Measurements from ENCODE around the gene KRT20. TPM values are rescaled to one million over a fixed set of nuclear protein-coding genes. Genes with fewer than 3 reads are reported as not detected.
A peak's percentile ranks its signal among the peaks of the same experiment; 100 is the strongest.

KRT20 gene
- polyA plus RNA-seq, 3 donors = not detected

DNA sequence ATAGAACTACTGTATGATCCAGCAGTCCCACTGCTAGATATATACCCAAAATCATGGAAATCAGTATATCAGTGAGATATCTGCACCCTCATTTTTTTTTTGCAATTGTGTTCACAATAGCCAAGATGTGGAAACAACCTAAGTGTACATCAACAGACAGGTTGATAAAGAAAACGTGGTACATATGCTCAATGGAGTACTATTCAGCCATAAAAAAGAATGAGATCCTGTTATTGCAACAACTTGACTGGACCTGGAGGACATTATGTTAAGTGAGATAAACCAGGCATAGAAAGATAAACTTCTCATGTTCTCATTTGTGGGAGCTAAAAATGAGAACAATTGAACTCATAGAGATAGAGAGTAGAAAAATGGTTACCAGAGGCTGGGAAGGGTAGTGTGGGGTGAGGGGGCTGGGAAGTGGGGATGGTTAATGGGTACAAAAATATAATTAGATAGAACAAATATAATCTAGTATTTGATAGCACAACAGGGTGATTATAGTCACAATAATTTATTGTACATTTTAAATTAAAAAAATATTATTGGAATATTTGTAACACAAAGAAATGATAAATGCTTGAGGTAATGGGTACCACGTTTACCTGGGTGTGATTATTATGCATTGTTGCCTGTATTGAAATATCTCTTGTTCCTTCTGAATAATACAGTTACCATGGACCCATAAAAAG is 54.8 kb downstream of the KRT20 start:
- no peak overlapping the region for H3K4me2 ChIP-seq (replicated peaks; ENCODE audit: extremely low read depth, low read length, poor library complexity, severe bottlenecking)
- no peak overlapping the region for H3K27ac Mint-ChIP-seq
- no peaks in the 10 kb centered on the region for H3K9me3 ChIP-seq (replicated peaks in 1 of 2; ENCODE audit: control insufficient read depth in 1 of 2, insufficient read depth in 1 of 2, low read length in 2 of 2)
- H3K4me1 ChIP-seq (ENCODE audit: control insufficient read depth in 1 of 2, insufficient read depth in 2 of 2, low read length in 2 of 2) = no peaks in the 10 kb centered on the region
- H3K36me3 ChIP-seq (replicated peaks in 1 of 2; ENCODE audit: control insufficient read depth in 1 of 2, insufficient read depth in 2 of 2, low read length in 2 of 2) = no peaks in the 10 kb centered on the region
- H2AFZ ChIP-seq (ENCODE audit: insufficient read depth, low read depth, low read length, poor library complexity, severe bottlenecking) = no peak overlapping the region
- H3K27ac ChIP-seq (ENCODE audit: low read depth in 1 of 2, low read length in 2 of 2) = no peak overlapping the region
- no peaks in the 10 kb centered on the region for H3K4me1 Mint-ChIP-seq
- H3K79me2 ChIP-seq (ENCODE audit: insufficient read depth, low read length) = no peaks in the 10 kb centered on the region
- H3K27me3 ChIP-seq (ENCODE audit: control insufficient read depth in 2 of 2, insufficient read depth in 2 of 2, low read length in 2 of 2) = peaks cover 5 to 8% of the 10 kb centered on the region in 2 donors
- no peak overlapping the region for H3K4me3 Mint-ChIP-seq
- peaks cover 0 to 8% (median 3%) of the 10 kb centered on the region in 7 donors for H3K9me3 Mint-ChIP-seq
- no peaks in the 10 kb centered on the region for H3K36me3 Mint-ChIP-seq
- WGBS (ENCODE audit: insufficient coverage) = no CpG with 5 or more reads among the region's 2 CpGs
- DNase-seq = no peak
- H3K27me3 Mint-ChIP-seq (ENCODE audit: low read depth in 3 of 3) = peaks cover 8 to 17% (median 10%) of the 10 kb centered on the region in 3 donors
- no peak overlapping the region for H3K4me3 ChIP-seq (replicated peaks in 1 of 3; ENCODE audit: low read depth in 2 of 3, low read length in 3 of 3)
- H4K20me1 ChIP-seq (ENCODE audit: insufficient read depth, low read length) = no peaks in the 10 kb centered on the region
- no peak overlapping the region for H3K9ac ChIP-seq (ENCODE audit: insufficient read depth, low read length, poor library complexity, severe bottlenecking)
- intact Hi-C loops (cut with micrococcal nuclease) = no loop called here
- TF ChIP-seq, protein P1, sequence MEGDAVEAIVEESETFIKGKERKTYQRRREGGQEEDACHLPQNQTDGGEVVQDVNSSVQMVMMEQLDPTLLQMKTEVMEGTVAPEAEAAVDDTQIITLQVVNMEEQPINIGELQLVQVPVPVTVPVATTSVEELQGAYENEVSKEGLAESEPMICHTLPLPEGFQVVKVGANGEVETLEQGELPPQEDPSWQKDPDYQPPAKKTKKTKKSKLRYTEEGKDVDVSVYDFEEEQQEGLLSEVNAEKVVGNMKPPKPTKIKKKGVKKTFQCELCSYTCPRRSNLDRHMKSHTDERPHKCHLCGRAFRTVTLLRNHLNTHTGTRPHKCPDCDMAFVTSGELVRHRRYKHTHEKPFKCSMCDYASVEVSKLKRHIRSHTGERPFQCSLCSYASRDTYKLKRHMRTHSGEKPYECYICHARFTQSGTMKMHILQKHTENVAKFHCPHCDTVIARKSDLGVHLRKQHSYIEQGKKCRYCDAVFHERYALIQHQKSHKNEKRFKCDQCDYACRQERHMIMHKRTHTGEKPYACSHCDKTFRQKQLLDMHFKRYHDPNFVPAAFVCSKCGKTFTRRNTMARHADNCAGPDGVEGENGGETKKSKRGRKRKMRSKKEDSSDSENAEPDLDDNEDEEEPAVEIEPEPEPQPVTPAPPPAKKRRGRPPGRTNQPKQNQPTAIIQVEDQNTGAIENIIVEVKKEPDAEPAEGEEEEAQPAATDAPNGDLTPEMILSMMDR (IDR thresholded peaks at IDR 0.05) = no peak

DNA sequence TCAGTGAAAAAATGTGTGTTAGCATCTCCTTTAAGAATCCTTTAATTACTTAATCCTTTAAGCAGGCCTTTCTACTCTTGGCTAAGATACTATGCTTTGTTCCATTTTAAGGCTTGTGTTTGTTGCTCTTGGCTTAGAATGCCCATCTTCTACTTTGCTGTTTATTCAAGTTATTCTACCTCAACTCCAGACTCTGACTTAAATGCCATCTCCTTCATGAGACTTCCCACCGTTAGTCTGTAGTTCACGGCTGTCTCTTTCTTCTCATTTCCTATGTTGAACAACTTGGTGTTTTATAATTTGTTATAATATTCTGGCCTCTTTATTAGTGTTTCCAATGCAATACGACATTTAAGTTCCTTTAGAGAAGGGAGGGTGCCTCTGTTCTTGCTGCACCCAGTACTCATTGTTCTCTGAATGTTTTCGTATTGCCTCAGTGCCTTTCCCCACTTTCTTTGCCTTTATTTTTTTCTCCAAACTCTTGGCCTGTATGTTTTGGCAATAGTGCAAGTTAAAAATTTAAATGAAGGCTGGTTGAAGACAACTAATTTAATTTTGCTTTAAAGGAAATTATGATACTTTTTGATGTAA is 56.5 kb downstream of the KRT20 start:
- intact Hi-C loops (cut with micrococcal nuclease) = no loop called here
- Histone ChIP-seq H3K27me3 (ENCODE audit: control insufficient read depth in 2 of 2, insufficient read depth in 2 of 2, low read length in 2 of 2) (peaks cover 5 to 9% of the 10 kb centered on the region in 2 donors), H3K9me3 (replicated peaks in 1 of 2; ENCODE audit: control insufficient read depth in 1 of 2, insufficient read depth in 1 of 2, low read length in 2 of 2) (no peaks in the 10 kb centered on the region), H4K20me1 (ENCODE audit: insufficient read depth, low read length) (no peaks in the 10 kb centered on the region), H3K4me3 (replicated peaks in 1 of 3; ENCODE audit: low read depth in 2 of 3, low read length in 3 of 3) (no peak overlapping the region), H3K4me1 (ENCODE audit: control insufficient read depth in 1 of 2, insufficient read depth in 2 of 2, low read length in 2 of 2) (no peaks in the 10 kb centered on the region), H3K4me2 (replicated peaks; ENCODE audit: extremely low read depth, low read length, poor library complexity, severe bottlenecking) (no peak overlapping the region), H3K27ac (ENCODE audit: low read depth in 1 of 2, low read length in 2 of 2) (no peak overlapping the region), H3K79me2 (ENCODE audit: insufficient read depth, low read length) (no peaks in the 10 kb centered on the region), H3K9ac (ENCODE audit: insufficient read depth, low read length, poor library complexity, severe bottlenecking) (no peak overlapping the region), H3K36me3 (replicated peaks in 1 of 2; ENCODE audit: control insufficient read depth in 1 of 2, insufficient read depth in 2 of 2, low read length in 2 of 2) (no peaks in the 10 kb centered on the region), H2AFZ (ENCODE audit: insufficient read depth, low read depth, low read length, poor library complexity, severe bottlenecking) (no peak overlapping the region)
- WGBS (ENCODE audit: insufficient coverage) = no CpG with 5 or more reads among the region's 4 CpGs
- TF ChIP-seq, protein P1 (IDR thresholded peaks at IDR 0.05) = no peak
- Mint-ChIP-seq H3K4me3 (peak overlapping the region in 1 of 2 donors; percentile 37), H3K9me3 (peaks cover 2 to 8% (median 4%) of the 10 kb centered on the region in 7 donors), H3K36me3 (no peaks in the 10 kb centered on the region), H3K27ac (no peak overlapping the region), H3K27me3 (ENCODE audit: low read depth in 3 of 3) (peaks cover 12 to 26% (median 18%) of the 10 kb centered on the region in 3 donors), H3K4me1 (no peaks in the 10 kb centered on the region)
- no peak for DNase-seq
